Panc1 (cell line): Measurements from ENCODE around the gene ZCCHC7. TPM values are rescaled to one million over a fixed set of nuclear protein-coding genes. Genes with fewer than 3 reads are reported as not detected.

ENCODE experiments used
- ATAC-seq: fragments of 200-7000 bp; cut with Tn5 transposase; 2 replicates; pipeline ENCODE4 v1.9.1; 2020; ENCODE audit warnings: mild to moderate bottlenecking, moderate library complexity
- BruUV-seq: library from RNA; stranded (reverse); fragments of 400-500 nt; replicated peaks from 2 replicates; lab custom pipeline; 2021; lab: Mats Ljungman, UMichigan
- CTCF ChIA-PET: fragments of 300-600 bp; sonication (Branson Sonifier 250); formaldehyde crosslinking; loops from one replicate; lab custom pipeline; 2022; ENCODE audit warnings: antibody characterized with exemption; lab: Charles Lee
- POLR2A ChIA-PET: fragments of 300-600 bp; sonication (Branson Sonifier 250); formaldehyde crosslinking; loops from one replicate; lab custom pipeline; 2022; ENCODE audit warnings: antibody characterized with exemption; lab: Charles Lee
- DNase-seq: peaks from one replicate; pipeline ENCODE4 v3.0.0-alpha.2; 2010; ENCODE audit warnings: low read depth, low spot score
- H3K27ac ChIP-seq: 2 replicates; pipeline ENCODE4 v1.5.1; 2011; ENCODE audit warnings: mild to moderate bottlenecking, low read length, inconsistent platforms
- H3K27me3 ChIP-seq: fragments of 200-500 bp; sonication (Bioruptor generic); 2 replicates; pipeline ENCODE4 v1.6.0; 2014; ENCODE audit warnings: low read length, inconsistent platforms; ENCODE audit not compliant: control insufficient read depth, insufficient read depth
- H3K36me3 ChIP-seq: fragments of 200-500 bp; sonication (Bioruptor generic); 2 replicates; pipeline ENCODE4 v1.5.1; 2014; ENCODE audit warnings: inconsistent platforms, mild to moderate bottlenecking, low read length, moderate library complexity; ENCODE audit not compliant: control insufficient read depth, insufficient read depth
- H3K4me1 ChIP-seq: 2 replicates; pipeline ENCODE4 v1.5.1; 2011; ENCODE audit warnings: inconsistent platforms, mild to moderate bottlenecking, low read length, moderate library complexity; ENCODE audit not compliant: control insufficient read depth, insufficient read depth
- H3K4me3 ChIP-seq, 2 experiments: 2 replicates each; pipeline ENCODE4 v1.5.1; 2011 to 2012; ENCODE audit warnings: low read depth in 2 of 2, low read length in 2 of 2, mild to moderate bottlenecking in 2 of 2, inconsistent platforms in 1 of 2, moderate library complexity in 1 of 2
- H3K9me3 ChIP-seq: fragments of 200-500 bp; sonication (Bioruptor generic); 2 replicates; pipeline ENCODE4 v1.5.1; 2014; ENCODE audit warnings: low read depth, mild to moderate bottlenecking, inconsistent platforms, low read length, moderate library complexity; ENCODE audit not compliant: control insufficient read depth, insufficient read depth
- POLR2AphosphoS5 ChIP-seq: IDR thresholded peaks from 2 replicates; pipeline ENCODE4 v1.6.1; 2012; ENCODE audit warnings: mild to moderate bottlenecking, low read depth, low read length, moderate library complexity
- REST ChIP-seq, 2 experiments: IDR thresholded peaks; 2 replicates each; pipeline ENCODE4 v1.6.1; 2011 to 2012; ENCODE audit warnings: low read depth in 2 of 2, control low read depth in 1 of 2, low read length in 1 of 2, mild to moderate bottlenecking in 1 of 2, moderate library complexity in 1 of 2; ENCODE audit not compliant: insufficient read depth in 1 of 2
- SIN3A ChIP-seq: IDR thresholded peaks from 2 replicates; pipeline ENCODE4 v1.6.1; 2012; ENCODE audit warnings: low read depth, mild to moderate bottlenecking, low read length, moderate library complexity, borderline replicate concordance; ENCODE audit not compliant: insufficient read depth
- TCF7L2 ChIP-seq: IDR thresholded peaks from 2 replicates; pipeline ENCODE4 v1.6.1; 2011; ENCODE audit warnings: mild to moderate bottlenecking, low read depth, low read length, inconsistent platforms
- in situ Hi-C: cut with HindIII; loops from 2 replicates; pipeline ENCODE4 v1.10.0; 2016; ENCODE audit warnings: low sequenced_read_pairs, low pct_unique_long_range_greater_than_20kb
- intact Hi-C: fragments of 100-400 bp; cut with micrococcal nuclease; formaldehyde crosslinking; loops from one replicate; pipeline ENCODE4 v1.10.0; 2022; ENCODE audit not compliant: unreplicated experiment
- total RNA-seq: library from RNA; stranded (reverse); gene quantifications from one replicate; pipeline ENCODE4 v1.2.1, GENCODE V29; 2021; ENCODE audit not compliant: unreplicated experiment
- TF ChIP-seq, protein P1 (sequence below): fragments of 450-650 bp; IDR thresholded peaks from 2 replicates; pipeline ENCODE4 v1.5.1; 2017; ENCODE audit warnings: mild to moderate bottlenecking

The ZCCHC7 gene
- total RNA-seq, 1 experiment from 2014 or later: 43.7 TPM

- CTCF ChIA-PET: interaction anchor here (0.5 kb wide), 1 partner anchor 24 kb away, joined by 16 read pairs; no protein-coding TSS in a partner anchor
- in situ Hi-C loops: loop anchor here (5.0 kb wide), 1 partner anchor 103 kb away; no protein-coding TSS in a partner anchor
Measured at GRCh38 chr9:37229882-37230482, 109.6 kb downstream of the ZCCHC7 start.

GRCh38 chr9:37236822-37237221, 116.4 kb downstream of the ZCCHC7 start:
- ATAC-seq: no peak
- H3K4me3 ChIP-seq: no peak overlapping the region
- peaks cover 13% of the 10 kb centered on the region for H3K4me1 ChIP-seq
- H3K9me3 ChIP-seq: no peaks in the 10 kb centered on the region
- CTCF ChIA-PET: interaction anchor here (0.6 kb wide), 1 partner anchor 470 kb away, joined by 4 read pairs; no protein-coding TSS in a partner anchor
- POLR2A ChIA-PET: no interaction called here
- in situ Hi-C loops (no loop called here), intact Hi-C loops (no loop called here)
- no TSS peak for BruUV-seq
- H3K27me3 ChIP-seq: no peaks in the 10 kb centered on the region
- no peak for TF ChIP-seq POLR2AphosphoS5
- no peak for TF ChIP-seq SIN3A
- TF ChIP-seq, protein P1, sequence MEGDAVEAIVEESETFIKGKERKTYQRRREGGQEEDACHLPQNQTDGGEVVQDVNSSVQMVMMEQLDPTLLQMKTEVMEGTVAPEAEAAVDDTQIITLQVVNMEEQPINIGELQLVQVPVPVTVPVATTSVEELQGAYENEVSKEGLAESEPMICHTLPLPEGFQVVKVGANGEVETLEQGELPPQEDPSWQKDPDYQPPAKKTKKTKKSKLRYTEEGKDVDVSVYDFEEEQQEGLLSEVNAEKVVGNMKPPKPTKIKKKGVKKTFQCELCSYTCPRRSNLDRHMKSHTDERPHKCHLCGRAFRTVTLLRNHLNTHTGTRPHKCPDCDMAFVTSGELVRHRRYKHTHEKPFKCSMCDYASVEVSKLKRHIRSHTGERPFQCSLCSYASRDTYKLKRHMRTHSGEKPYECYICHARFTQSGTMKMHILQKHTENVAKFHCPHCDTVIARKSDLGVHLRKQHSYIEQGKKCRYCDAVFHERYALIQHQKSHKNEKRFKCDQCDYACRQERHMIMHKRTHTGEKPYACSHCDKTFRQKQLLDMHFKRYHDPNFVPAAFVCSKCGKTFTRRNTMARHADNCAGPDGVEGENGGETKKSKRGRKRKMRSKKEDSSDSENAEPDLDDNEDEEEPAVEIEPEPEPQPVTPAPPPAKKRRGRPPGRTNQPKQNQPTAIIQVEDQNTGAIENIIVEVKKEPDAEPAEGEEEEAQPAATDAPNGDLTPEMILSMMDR: no peak
- no peak for TF ChIP-seq REST (IDR thresholded peaks at IDR 0.05; ENCODE audit: insufficient read depth in 1 of 2, low read depth in 2 of 2, low read length in 1 of 2)
- H3K27ac ChIP-seq: no peak overlapping the region
- no peak for DNase-seq
- H3K36me3 ChIP-seq: no peaks in the 10 kb centered on the region

More at GRCh38 chr9:37229882-37230482, 109.6 kb downstream of the ZCCHC7 start:
- POLR2A ChIA-PET: interaction anchor here (0.7 to 1.4 kb wide), 3 partner anchors 18 to 223 kb away, joined by 3 to 8 read pairs (median 4); no protein-coding TSS in a partner anchor
- no peaks in the 10 kb centered on the region for H3K27me3 ChIP-seq
- no TSS peak for BruUV-seq
- 0 out of 2 replicates have a peak overlapping the region, but pooled peaks have one; percentile 8 for H3K27ac ChIP-seq
- ATAC-seq (peak; percentile 98), DNase-seq (peak; percentile 93)
- no peak overlapping the region for H3K4me3 ChIP-seq
- no peak for TF ChIP-seq SIN3A
- TF ChIP-seq, protein P1: no peak
- peak; percentile 88 for TF ChIP-seq TCF7L2
- TF ChIP-seq REST (IDR thresholded peaks at IDR 0.05; ENCODE audit: insufficient read depth in 1 of 2, low read depth in 2 of 2, low read length in 1 of 2): peak in 1 of 2 experiments; percentile 55; a peak in 2 of 4 replicates
- H3K36me3 ChIP-seq: no peaks in the 10 kb centered on the region
- H3K9me3 ChIP-seq: no peaks in the 10 kb centered on the region
- intact Hi-C loops: loop anchor here (5.0 kb wide), 1 partner anchor 47 kb away; no protein-coding TSS in a partner anchor
- peaks cover 29% of the 10 kb centered on the region for H3K4me1 ChIP-seq
